ENCODE measurements around the gene CUBN. TPM values are rescaled to one million over a fixed set of nuclear protein-coding genes. Genes with fewer than 3 reads are reported as not detected.

CUBN gene
- total and polyA plus RNA-seq, 9 of the 15 experiments (the other 6 are each of a cell fraction or from before 2014, with no cell fraction given) = 0.04 to 0.33 (median 0.09) TPM

DNA sequence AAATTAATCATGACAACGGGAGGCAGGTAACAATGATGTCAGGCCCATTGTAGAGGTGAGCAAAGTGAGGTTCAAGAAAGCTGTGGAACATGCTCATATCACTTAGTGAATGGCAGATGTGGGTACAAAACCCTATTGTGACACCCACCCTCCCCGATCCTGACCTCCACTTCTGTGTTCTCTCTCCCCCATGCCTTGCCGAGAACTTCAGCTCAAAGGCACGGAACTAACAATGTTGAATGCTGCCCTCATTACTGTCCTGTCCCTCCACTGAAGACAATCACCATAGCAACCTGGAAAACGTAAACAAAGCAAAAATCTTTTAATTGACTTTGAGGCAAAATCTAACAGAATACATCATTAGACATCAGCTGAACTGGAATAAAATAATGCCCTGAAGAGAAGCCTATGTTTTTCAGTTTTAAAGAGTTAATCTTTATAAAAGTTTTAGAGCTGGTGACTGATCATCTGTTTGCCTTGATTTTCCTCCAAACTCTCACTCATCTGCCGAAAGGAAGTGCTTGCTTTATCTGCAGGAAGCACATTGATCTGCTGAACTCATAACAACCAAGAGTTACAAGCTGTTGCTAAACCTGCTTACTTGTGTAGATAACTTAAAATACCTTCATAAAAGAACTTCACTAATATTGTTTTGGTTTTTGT lies 133.6 kb downstream of the CUBN start (continued):
- TF ChIP-seq HOMEZ (CRISPR knock-in tag; IDR thresholded peaks at IDR 0.05) = no peak
- TF ChIP-seq HMGXB4 (CRISPR knock-in tag; IDR thresholded peaks at IDR 0.05) = no peak
- TF ChIP-seq TCF7 (IDR thresholded peaks at IDR 0.05; ENCODE audit: borderline replicate concordance) = no peak
- no peak for TF ChIP-seq ZNF134 (CRISPR knock-in tag; conservative IDR thresholded peaks at IDR 0.05)
- TF ChIP-seq, protein P1, sequence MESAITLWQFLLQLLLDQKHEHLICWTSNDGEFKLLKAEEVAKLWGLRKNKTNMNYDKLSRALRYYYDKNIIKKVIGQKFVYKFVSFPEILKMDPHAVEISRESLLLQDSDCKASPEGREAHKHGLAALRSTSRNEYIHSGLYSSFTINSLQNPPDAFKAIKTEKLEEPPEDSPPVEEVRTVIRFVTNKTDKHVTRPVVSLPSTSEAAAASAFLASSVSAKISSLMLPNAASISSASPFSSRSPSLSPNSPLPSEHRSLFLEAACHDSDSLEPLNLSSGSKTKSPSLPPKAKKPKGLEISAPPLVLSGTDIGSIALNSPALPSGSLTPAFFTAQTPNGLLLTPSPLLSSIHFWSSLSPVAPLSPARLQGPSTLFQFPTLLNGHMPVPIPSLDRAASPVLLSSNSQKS (CRISPR knock-in tag; IDR thresholded peaks at IDR 0.05) = no peak
- TF ChIP-seq EHMT2 (IDR thresholded peaks at IDR 0.05) = no peak
- TF ChIP-seq ZNF121 (CRISPR knock-in tag; conservative IDR thresholded peaks at IDR 0.05) = peak; percentile 77
- no peak for TF ChIP-seq ZBTB9 (CRISPR knock-in tag; IDR thresholded peaks at IDR 0.05)
- peak in 1 of 2 experiments; percentile 92; a peak in 1 of 4 replicates for TF ChIP-seq ZNF318 (IDR thresholded peaks at IDR 0.05; ENCODE audit: borderline replicate concordance in 1 of 2, low read depth in 1 of 2)
- peak; percentile 25 for TF ChIP-seq SMAD1 (IDR thresholded peaks at IDR 0.05; ENCODE audit: low read depth, low read length, partially characterized antibody)
- no peak for TF ChIP-seq ZNF212 (CRISPR knock-in tag; IDR thresholded peaks at IDR 0.05)
- TF ChIP-seq ZNF785 (CRISPR knock-in tag; IDR thresholded peaks at IDR 0.05) = no peak
- no peak for TF ChIP-seq ZNF76 (CRISPR knock-in tag; IDR thresholded peaks at IDR 0.05; ENCODE audit: borderline replicate concordance)

Measured in K562 (cell line).